DND-41 (cell line): ENCODE measurements around the gene MIEF1.
"Not testable (repeated sequence)": the region's sequence is repeated elsewhere in the genome, so short reads cannot be mapped to it uniquely, and the experiment has no call there.

Experiments
- ATAC-seq: fragments of 200-7000 bp; cut with Tn5 transposase; 3 replicates; pipeline ENCODE4 v1.9.1; 2021; ENCODE audit warnings: low read depth; ENCODE audit not compliant: insufficient read depth
- DNase-seq: peaks from one replicate; pipeline ENCODE4 v3.0.0-alpha.2; 2020
- H2AFZ ChIP-seq: 2 replicates; pipeline ENCODE4 v1.6.0; 2012; ENCODE audit warnings: low read depth, low read length
- H3K27ac ChIP-seq: 2 replicates; pipeline ENCODE4 v1.5.1; 2012; ENCODE audit warnings: low read length, inconsistent platforms
- H3K27me3 ChIP-seq: fragments of 200-600 bp; sonication (generic); 2 replicates; pipeline ENCODE4 v1.6.0; 2012; ENCODE audit warnings: low read length, mild to moderate bottlenecking, inconsistent platforms; ENCODE audit not compliant: insufficient read depth, poor library complexity
- H3K36me3 ChIP-seq: 2 replicates; pipeline ENCODE4 v1.5.1; 2012; ENCODE audit warnings: low read length, inconsistent platforms; ENCODE audit not compliant: insufficient read depth
- H3K4me1 ChIP-seq: 2 replicates; pipeline ENCODE4 v1.5.1; 2012; ENCODE audit warnings: mild to moderate bottlenecking, low read length; ENCODE audit not compliant: insufficient read depth
- H3K4me2 ChIP-seq: 2 replicates; pipeline ENCODE4 v1.6.0; 2012; ENCODE audit warnings: mild to moderate bottlenecking, moderate library complexity, low read length, inconsistent platforms; ENCODE audit not compliant: insufficient read depth
- H3K4me3 ChIP-seq, 2 experiments: fragments of 200-600 bp in 1 of 2; shearing (Covaris generic) in 1 of 2; 2 replicates each; pipeline ENCODE4 v1.5.1; 2012 to 2016; ENCODE audit warnings: inconsistent platforms in 2 of 2, low read length in 2 of 2, mild to moderate bottlenecking in 2 of 2, low read depth in 1 of 2, moderate library complexity in 1 of 2
- H3K79me2 ChIP-seq: 2 replicates; pipeline ENCODE4 v1.6.0; 2012; ENCODE audit warnings: low read length, inconsistent platforms; ENCODE audit not compliant: insufficient read depth
- H3K9ac ChIP-seq: 2 replicates; pipeline ENCODE4 v1.6.0; 2012; ENCODE audit warnings: low read depth, mild to moderate bottlenecking, inconsistent platforms, low read length, moderate library complexity
- H3K9me3 ChIP-seq: 2 replicates; pipeline ENCODE4 v1.5.1; 2012; ENCODE audit warnings: low read length, moderate library complexity, mild to moderate bottlenecking, inconsistent platforms; ENCODE audit not compliant: insufficient read depth, severe bottlenecking
- H4K20me1 ChIP-seq: 2 replicates; pipeline ENCODE4 v1.6.0; 2012; ENCODE audit warnings: low read length; ENCODE audit not compliant: insufficient read depth
- CTCF ChIP-seq: IDR thresholded peaks from 2 replicates; pipeline ENCODE4 v1.5.1; 2012; ENCODE audit warnings: borderline replicate concordance, low read length, moderate library complexity, mild to moderate bottlenecking; ENCODE audit not compliant: poor library complexity, severe bottlenecking; ENCODE audit errors: extremely low read depth
- EZH2 ChIP-seq: IDR thresholded peaks from 3 replicates; pipeline ENCODE4 v1.6.1; 2012; ENCODE audit warnings: borderline replicate concordance, low read depth, mild to moderate bottlenecking, moderate library complexity, low read length, inconsistent platforms; ENCODE audit not compliant: severe bottlenecking

The MIEF1 gene

GRCh38 chr22:39504071-39504470 is 2.0 kb downstream of the MIEF1 start:
- Histone ChIP-seq H3K9me3 (no peaks in the 10 kb centered on the region), H3K36me3 (peaks cover 53% of the 10 kb centered on the region), H4K20me1 (peaks cover 36% of the 10 kb centered on the region; the same call in 1 of the 2 replicates), H3K79me2 (peaks cover 67% of the 10 kb centered on the region), H3K9ac (peak overlapping the region; percentile 83), H3K4me3 (peak overlapping the region in 1 of 2 experiments; percentile 94; a peak in 2 of 4 replicates), H3K4me1 (peaks cover 34% of the 10 kb centered on the region), H3K27ac (no peak overlapping the region), H3K4me2 (peak overlapping the region; percentile 99), H2AFZ (no peak overlapping the region), H3K27me3 (no peaks in the 10 kb centered on the region)
- TF ChIP-seq EZH2 (no peak), CTCF (no peak)
- DNase-seq (no peak), ATAC-seq (no peak)

GRCh38 chr22:39507021-39507420 is 4.9 kb downstream of the MIEF1 start:
- not testable (repeated sequence) for H3K4me2 ChIP-seq, H3K4me3 ChIP-seq, ATAC-seq, DNase-seq, H3K9me3 ChIP-seq, H2AFZ ChIP-seq, H3K9ac ChIP-seq, H3K27ac ChIP-seq, H3K27me3 ChIP-seq
- H3K36me3 ChIP-seq, result peaks cover 81% of the 10 kb centered on the region
- peaks cover 88% of the 10 kb centered on the region for H3K79me2 ChIP-seq
- H4K20me1 ChIP-seq, result peaks cover 57% of the 10 kb centered on the region
- H3K4me1 ChIP-seq, result peaks cover 25% of the 10 kb centered on the region

- peaks cover 94% of the 10 kb centered on the region for H3K36me3 ChIP-seq
- peaks cover 78% of the 10 kb centered on the region for H3K79me2 ChIP-seq
- H3K4me2 ChIP-seq, result no peak overlapping the region
- no peak overlapping the region for H3K9ac ChIP-seq
- peaks cover 53% of the 10 kb centered on the region for H4K20me1 ChIP-seq
- H3K27me3 ChIP-seq, result no peaks in the 10 kb centered on the region
- DNase-seq, result no peak
- peaks cover 19% of the 10 kb centered on the region for H3K4me1 ChIP-seq
- no peak for ATAC-seq
- H3K9me3 ChIP-seq, result no peaks in the 10 kb centered on the region
- H3K27ac ChIP-seq, result no peak overlapping the region
- no peak overlapping the region for H2AFZ ChIP-seq
- no peak for TF ChIP-seq CTCF
- TF ChIP-seq EZH2, result no peak
- H3K4me3 ChIP-seq, result no peak overlapping the region
These were observed 6.3 kb downstream of the MIEF1 start for GRCh38 chr22:39508393-39508792.

GRCh38 chr22:39510529-39511149 is 8.5 kb downstream of the MIEF1 start:
- no peak overlapping the region for H2AFZ ChIP-seq
- no peak overlapping the region for H3K4me2 ChIP-seq
- H3K9ac ChIP-seq, result no peak overlapping the region
- no peaks in the 10 kb centered on the region for H3K9me3 ChIP-seq
- TF ChIP-seq CTCF, result no peak
- no peak for TF ChIP-seq EZH2
- no peak overlapping the region for H3K4me3 ChIP-seq
- H4K20me1 ChIP-seq, result peaks cover 60% of the 10 kb centered on the region
- ATAC-seq (no peak), DNase-seq (no peak)
- H3K79me2 ChIP-seq, result peaks cover 76% of the 10 kb centered on the region
- H3K36me3 ChIP-seq, result peaks cover 94% of the 10 kb centered on the region
- H3K27me3 ChIP-seq, result no peaks in the 10 kb centered on the region
- no peak overlapping the region for H3K27ac ChIP-seq
- H3K4me1 ChIP-seq, result peaks cover 1% of the 10 kb centered on the region; the same call in 1 of the 2 replicates
